NK-92 treated with Interleukin-12 subunit alpha and Interleukin-12 subunit beta, amount 100 ng/mL, for 24 hours (cell line): ENCODE measurements around the gene KIF23.

ENCODE experiments used
- DNase-seq: peaks from one replicate; lab custom pipeline; 2025; lab: John Stamatoyannopoulos, UW

KIF23 gene

GRCh38 chr15:69491038-69491505, 76.9 kb downstream of the KIF23 start:
- no peak for DNase-seq

GRCh38 chr15:69493406-69493805, 79.3 kb downstream of the KIF23 start:
- DNase-seq: no peak

DNA sequence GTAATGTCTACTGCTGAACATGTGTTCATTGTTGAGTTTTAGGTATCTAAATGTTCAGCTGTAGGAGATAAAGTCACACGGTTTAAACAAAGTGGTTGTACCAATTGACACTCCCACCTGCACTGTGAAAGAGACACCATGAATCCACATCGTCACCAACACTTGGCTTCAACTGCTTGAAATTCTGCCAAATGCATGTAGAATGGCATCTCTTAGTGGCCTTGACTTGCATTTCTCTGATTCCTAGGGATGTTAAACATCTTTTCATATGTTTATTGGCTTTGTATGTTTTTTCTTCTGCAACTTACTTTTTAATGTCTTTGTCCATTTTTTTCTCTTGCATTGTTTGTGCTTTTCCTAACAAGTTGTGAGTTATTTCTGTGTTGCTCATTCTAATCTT, 81.9 kb downstream of the KIF23 start:
- no peak for DNase-seq

- DNase-seq: peak; percentile 30
Measured at GRCh38 chr15:69497076-69497475, 82.9 kb downstream of the KIF23 start.

- DNase-seq: peak; percentile 53
Measured at GRCh38 chr15:69497667-69498066, 83.5 kb downstream of the KIF23 start.
